PC-3 (cell line): ENCODE data around the gene CPSF4. TPM values are rescaled to one million over a fixed set of nuclear protein-coding genes. Genes with fewer than 3 reads are reported as not detected.

Experiments used
- ATAC-seq: fragments of 200-7000 bp; cut with Tn5 transposase; 2 replicates; pipeline ENCODE4 v1.9.1; 2020; ENCODE audit warnings: mild to moderate bottlenecking, moderate library complexity
- BruUV-seq: library from RNA; stranded (reverse); fragments of 400-500 nt; replicated peaks from 2 replicates; lab custom pipeline; 2021; lab: Mats Ljungman, UMichigan
- CTCF ChIA-PET: fragments of 300-600 bp; sonication (Branson Sonifier 250); formaldehyde crosslinking; loops from one replicate; lab custom pipeline; 2022; ENCODE audit warnings: antibody characterized with exemption; lab: Charles Lee
- POLR2A ChIA-PET: fragments of 300-600 bp; sonication (Branson Sonifier 250); formaldehyde crosslinking; loops from one replicate; lab custom pipeline; 2022; ENCODE audit warnings: antibody characterized with exemption; ENCODE audit not compliant: unreplicated experiment; lab: Charles Lee
- DNase-seq: peaks from one replicate; pipeline ENCODE4 v3.0.0-alpha.2; 2015
- H2AFZ ChIP-seq: fragments of 300-600 bp; sonication (generic); 2 replicates; pipeline ENCODE4 v1.6.0; 2016; ENCODE audit warnings: antibody characterized with exemption, low read length
- H3F3A ChIP-seq: fragments of 300-600 bp; sonication (generic); one replicate; pipeline ENCODE4 v1.6.0; 2017; ENCODE audit warnings: antibody characterized with exemption, low read length, control low read depth, mild to moderate bottlenecking; ENCODE audit not compliant: unreplicated experiment
- H3K27ac ChIP-seq: fragments of 300-600 bp; sonication (generic); 2 replicates; pipeline ENCODE4 v1.5.1; 2016; ENCODE audit warnings: mild to moderate bottlenecking, low read length
- H3K27me3 ChIP-seq: fragments of 300-600 bp; sonication (generic); 2 replicates; pipeline ENCODE4 v1.6.1; 2016; ENCODE audit warnings: low read length, mixed read lengths
- H3K36me3 ChIP-seq: fragments of 300-600 bp; sonication (generic); 2 replicates; pipeline ENCODE4 v1.6.1; 2016; ENCODE audit warnings: low read depth, mixed run types, low read length, mixed read lengths
- H3K4me1 ChIP-seq: fragments of 300-600 bp; sonication (generic); 2 replicates; pipeline ENCODE4 v1.5.1; 2016; ENCODE audit warnings: low read length; ENCODE audit not compliant: insufficient read depth
- H3K4me2 ChIP-seq: fragments of 300-600 bp; sonication (generic); 2 replicates; pipeline ENCODE4 v1.6.0; 2016; ENCODE audit warnings: low read length
- H3K4me3 ChIP-seq: fragments of 300-600 bp; sonication (generic); 2 replicates; pipeline ENCODE4 v1.5.1; 2016; ENCODE audit warnings: mild to moderate bottlenecking, low read length, mixed read lengths
- H3K79me2 ChIP-seq: fragments of 300-600 bp; sonication (generic); 2 replicates; pipeline ENCODE4 v1.6.1; 2017; ENCODE audit warnings: low read length, mixed read lengths
- H3K9ac ChIP-seq: fragments of 300-600 bp; sonication (generic); 2 replicates; pipeline ENCODE4 v1.6.0; 2016; ENCODE audit warnings: mild to moderate bottlenecking, low read length
- H3K9me2 ChIP-seq: fragments of 300-600 bp; sonication (generic); replicated peaks from 2 replicates; pipeline ENCODE4 v1.6.1; 2016; ENCODE audit warnings: mixed run types, low read length, mixed read lengths
- H3K9me3 ChIP-seq: fragments of 300-600 bp; sonication (generic); 2 replicates; pipeline ENCODE4 v1.6.1; 2016; ENCODE audit warnings: low read length, mixed read lengths
- H4K20me1 ChIP-seq: fragments of 300-600 bp; sonication (generic); 2 replicates; pipeline ENCODE4 v1.6.1; 2016; ENCODE audit warnings: low read length, mixed read lengths
- EZH2 ChIP-seq: fragments of 300-600 bp; sonication (generic); IDR thresholded peaks from one replicate; pipeline ENCODE4 v1.6.1; 2017; ENCODE audit warnings: antibody characterized with exemption, mild to moderate bottlenecking, low read length; ENCODE audit not compliant: unreplicated experiment
- EZH2phosphoT487 ChIP-seq: fragments of 300-600 bp; sonication (generic); IDR thresholded peaks from 2 replicates; pipeline ENCODE4 v1.6.1; 2018; ENCODE audit warnings: mild to moderate bottlenecking, antibody characterized with exemption, low read length, borderline replicate concordance
- intact Hi-C: fragments of 100-400 bp; cut with micrococcal nuclease; formaldehyde crosslinking; loops from 2 replicates; pipeline ENCODE4 v1.9.0; 2023
- total RNA-seq: library from RNA; depleted of rRNA; stranded (reverse); fragments of >200 nt; gene quantifications from 2 replicates; pipeline ENCODE4 v1.2.3, GENCODE V29; 2014
- TF ChIP-seq, protein P1 (sequence below): fragments of 300-600 bp; sonication (generic); conservative IDR thresholded peaks from 2 replicates; pipeline ENCODE4 v1.5.1; 2017; ENCODE audit warnings: antibody characterized with exemption, low read depth, mild to moderate bottlenecking, low read length

Gene CPSF4
- total RNA-seq, 1 experiment from 2014 or later = 65.3 TPM

DNA sequence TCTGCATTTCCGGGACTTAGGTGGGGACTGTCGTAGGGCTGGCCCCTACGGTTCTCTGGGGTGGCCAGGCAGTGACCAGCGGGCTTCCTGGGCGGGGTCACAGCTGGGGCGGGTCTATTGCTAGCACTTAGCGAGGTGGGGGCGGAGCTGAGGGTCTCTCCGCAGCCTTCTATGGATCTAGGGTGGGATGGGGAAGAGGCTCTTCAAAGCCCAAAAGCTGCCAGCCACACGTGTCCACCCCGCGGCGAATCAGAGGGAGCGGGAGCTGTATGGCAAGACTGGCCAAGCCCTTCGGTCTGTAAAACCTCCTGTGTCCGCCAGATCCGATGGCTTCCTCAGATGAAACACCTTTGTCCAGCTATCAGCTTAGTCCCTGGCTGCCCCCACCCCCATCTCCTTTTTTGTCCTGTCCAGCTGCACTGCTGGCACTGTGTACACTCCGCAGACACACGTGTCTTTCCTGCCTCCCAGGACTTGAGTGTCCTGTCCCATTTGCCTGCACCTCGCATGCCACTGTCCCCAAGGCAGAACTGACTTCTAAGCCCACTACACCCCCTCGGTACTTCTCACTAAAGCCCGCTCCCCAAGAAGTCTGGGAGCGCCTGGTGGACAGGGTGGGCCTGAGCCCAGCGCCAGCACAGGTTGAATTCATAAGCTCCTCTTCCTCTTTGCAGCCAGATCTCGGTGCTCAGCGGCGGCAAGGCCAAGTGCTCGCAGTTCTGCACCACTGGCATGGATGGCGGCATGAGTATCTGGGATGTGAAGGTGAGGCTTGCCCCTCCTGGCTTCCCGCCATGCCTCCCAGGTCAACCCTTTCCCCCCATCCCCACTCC, 45.2 kb upstream of the CPSF4 start:
- Histone ChIP-seq H3K9ac (no peak overlapping the region), H3K4me2 (no peak overlapping the region), H3K4me3 (no peak overlapping the region), H3K27ac (no peak overlapping the region), H3K9me2 (no peaks in the 10 kb centered on the region), H3K79me2 (no peaks in the 10 kb centered on the region), H3K4me1 (no peaks in the 10 kb centered on the region), H3F3A (no peaks in the 10 kb centered on the region), H4K20me1 (0 out of 2 replicates have a peak, but pooled peaks cover 2% of the 10 kb centered on the region), H3K27me3 (no peaks in the 10 kb centered on the region), H2AFZ (no peak overlapping the region), H3K36me3 (peaks cover 9% of the 10 kb centered on the region; the same call in 1 of the 2 replicates), H3K9me3 (no peaks in the 10 kb centered on the region)
- ATAC-seq (no peak), DNase-seq (no peak)
- TF ChIP-seq, protein P1, sequence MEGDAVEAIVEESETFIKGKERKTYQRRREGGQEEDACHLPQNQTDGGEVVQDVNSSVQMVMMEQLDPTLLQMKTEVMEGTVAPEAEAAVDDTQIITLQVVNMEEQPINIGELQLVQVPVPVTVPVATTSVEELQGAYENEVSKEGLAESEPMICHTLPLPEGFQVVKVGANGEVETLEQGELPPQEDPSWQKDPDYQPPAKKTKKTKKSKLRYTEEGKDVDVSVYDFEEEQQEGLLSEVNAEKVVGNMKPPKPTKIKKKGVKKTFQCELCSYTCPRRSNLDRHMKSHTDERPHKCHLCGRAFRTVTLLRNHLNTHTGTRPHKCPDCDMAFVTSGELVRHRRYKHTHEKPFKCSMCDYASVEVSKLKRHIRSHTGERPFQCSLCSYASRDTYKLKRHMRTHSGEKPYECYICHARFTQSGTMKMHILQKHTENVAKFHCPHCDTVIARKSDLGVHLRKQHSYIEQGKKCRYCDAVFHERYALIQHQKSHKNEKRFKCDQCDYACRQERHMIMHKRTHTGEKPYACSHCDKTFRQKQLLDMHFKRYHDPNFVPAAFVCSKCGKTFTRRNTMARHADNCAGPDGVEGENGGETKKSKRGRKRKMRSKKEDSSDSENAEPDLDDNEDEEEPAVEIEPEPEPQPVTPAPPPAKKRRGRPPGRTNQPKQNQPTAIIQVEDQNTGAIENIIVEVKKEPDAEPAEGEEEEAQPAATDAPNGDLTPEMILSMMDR = no peak
- TF ChIP-seq EZH2 (no peak), EZH2phosphoT487 (no peak)
- intact Hi-C loops = no loop called here
- ChIA-PET POLR2A (no interaction called here), CTCF (interaction anchor here (0.6 kb wide), 1 partner anchor 520 kb away, joined by 3 read pairs; no protein-coding TSS in a partner anchor)
- BruUV-seq = no TSS peak

DNA sequence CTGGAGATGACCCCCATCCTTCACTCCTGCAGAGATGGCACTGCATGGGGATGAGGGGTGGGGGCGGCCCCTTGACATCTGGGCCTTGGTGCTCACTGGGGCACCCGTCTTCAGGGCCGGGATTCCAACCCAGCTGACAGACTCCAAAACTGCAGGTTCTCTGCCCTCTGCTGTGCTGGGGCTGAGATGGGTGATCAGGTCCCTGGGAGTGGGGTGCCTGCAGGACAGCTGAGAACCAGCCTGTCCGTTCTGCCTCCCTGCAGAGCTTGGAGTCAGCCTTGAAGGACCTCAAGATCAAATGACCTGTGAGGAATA, 44.6 kb upstream of the CPSF4 start:
- Histone ChIP-seq H3K36me3 (peaks cover 9% of the 10 kb centered on the region; the same call in 1 of the 2 replicates), H3K9ac (no peak overlapping the region), H3K27me3 (no peaks in the 10 kb centered on the region), H3K27ac (no peak overlapping the region), H3K79me2 (no peaks in the 10 kb centered on the region), H3K9me3 (no peaks in the 10 kb centered on the region), H3F3A (no peaks in the 10 kb centered on the region), H3K9me2 (no peaks in the 10 kb centered on the region), H4K20me1 (0 out of 2 replicates have a peak, but pooled peaks cover 2% of the 10 kb centered on the region), H3K4me3 (no peak overlapping the region), H3K4me2 (no peak overlapping the region), H2AFZ (no peak overlapping the region), H3K4me1 (no peaks in the 10 kb centered on the region)
- intact Hi-C loops = no loop called here
- ATAC-seq (no peak), DNase-seq (no peak)
- ChIA-PET POLR2A (no interaction called here), CTCF (no interaction called here)
- TF ChIP-seq, protein P1 = no peak
- TF ChIP-seq EZH2phosphoT487 (no peak), EZH2 (no peak)
- BruUV-seq = no TSS peak
